ENCODE measurements around the gene BFSP1. TPM values are rescaled to one million over a fixed set of nuclear protein-coding genes. Genes with fewer than 3 reads are reported as not detected.

Gene BFSP1
- total and polyA plus RNA-seq, 2 experiments from 2014 or later, result 2.7 to 4.9 TPM

DNA sequence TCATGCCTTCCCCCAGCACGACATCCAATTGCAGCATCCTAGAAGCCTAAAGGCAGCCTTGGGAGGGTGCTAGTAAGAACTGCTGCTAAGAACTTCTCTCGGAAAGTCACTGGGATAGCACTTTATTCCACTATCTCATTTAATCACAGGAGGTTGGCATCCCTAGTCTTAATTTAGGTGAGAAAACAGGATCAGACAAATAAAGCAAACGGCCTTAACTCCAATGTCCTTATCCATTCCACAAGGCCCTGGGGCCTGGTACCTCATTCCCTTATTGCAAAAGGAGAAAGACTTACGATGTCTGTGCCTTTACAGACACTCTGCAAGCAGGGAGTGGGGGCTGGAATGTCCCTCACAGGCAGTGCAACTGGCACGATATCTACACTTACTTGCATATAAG lies 60.7 kb downstream of the BFSP1 start:
- no peak overlapping the region for H3K27ac ChIP-seq (ENCODE audit: low read depth)
- H3K79me2 ChIP-seq (replicated peaks; ENCODE audit: insufficient read depth), result no peaks in the 10 kb centered on the region
- ATAC-seq, result no peak
- H3K9me3 Mint-ChIP-seq, result no peaks in the 10 kb centered on the region
- DNase-seq (ENCODE audit: low spot score), result no peak
- H3K4me1 ChIP-seq (ENCODE audit: insufficient read depth), result no peaks in the 10 kb centered on the region
- no peak overlapping the region for H3K4me3 ChIP-seq
- H3K36me3 ChIP-seq (ENCODE audit: insufficient read depth), result no peaks in the 10 kb centered on the region
- H3F3A ChIP-seq (replicated peaks; ENCODE audit: low read depth), result no peaks in the 10 kb centered on the region
- no peak overlapping the region for H3K27ac Mint-ChIP-seq
- no peaks in the 10 kb centered on the region for H3K27me3 ChIP-seq (ENCODE audit: insufficient read depth)
- TF ChIP-seq NANOG (IDR thresholded peaks at IDR 0.05; ENCODE audit: borderline replicate concordance) (no peak), STAT1 (IDR thresholded peaks at IDR 0.05; ENCODE audit: unreplicated experiment) (no peak), EZH2phosphoT487 (IDR thresholded peaks at IDR 0.05; ENCODE audit: unreplicated experiment) (no peak), REST (IDR thresholded peaks at IDR 0.05; ENCODE audit: unreplicated experiment) (no peak), CREB1 (CRISPR knock-in tag; IDR thresholded peaks at IDR 0.05; ENCODE audit: low read depth) (no peak)
- TF ChIP-seq, protein P1, sequence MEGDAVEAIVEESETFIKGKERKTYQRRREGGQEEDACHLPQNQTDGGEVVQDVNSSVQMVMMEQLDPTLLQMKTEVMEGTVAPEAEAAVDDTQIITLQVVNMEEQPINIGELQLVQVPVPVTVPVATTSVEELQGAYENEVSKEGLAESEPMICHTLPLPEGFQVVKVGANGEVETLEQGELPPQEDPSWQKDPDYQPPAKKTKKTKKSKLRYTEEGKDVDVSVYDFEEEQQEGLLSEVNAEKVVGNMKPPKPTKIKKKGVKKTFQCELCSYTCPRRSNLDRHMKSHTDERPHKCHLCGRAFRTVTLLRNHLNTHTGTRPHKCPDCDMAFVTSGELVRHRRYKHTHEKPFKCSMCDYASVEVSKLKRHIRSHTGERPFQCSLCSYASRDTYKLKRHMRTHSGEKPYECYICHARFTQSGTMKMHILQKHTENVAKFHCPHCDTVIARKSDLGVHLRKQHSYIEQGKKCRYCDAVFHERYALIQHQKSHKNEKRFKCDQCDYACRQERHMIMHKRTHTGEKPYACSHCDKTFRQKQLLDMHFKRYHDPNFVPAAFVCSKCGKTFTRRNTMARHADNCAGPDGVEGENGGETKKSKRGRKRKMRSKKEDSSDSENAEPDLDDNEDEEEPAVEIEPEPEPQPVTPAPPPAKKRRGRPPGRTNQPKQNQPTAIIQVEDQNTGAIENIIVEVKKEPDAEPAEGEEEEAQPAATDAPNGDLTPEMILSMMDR (conservative IDR thresholded peaks at IDR 0.05; ENCODE audit: low read depth in 2 of 2), result no peak
- TF ChIP-seq, protein P2, sequence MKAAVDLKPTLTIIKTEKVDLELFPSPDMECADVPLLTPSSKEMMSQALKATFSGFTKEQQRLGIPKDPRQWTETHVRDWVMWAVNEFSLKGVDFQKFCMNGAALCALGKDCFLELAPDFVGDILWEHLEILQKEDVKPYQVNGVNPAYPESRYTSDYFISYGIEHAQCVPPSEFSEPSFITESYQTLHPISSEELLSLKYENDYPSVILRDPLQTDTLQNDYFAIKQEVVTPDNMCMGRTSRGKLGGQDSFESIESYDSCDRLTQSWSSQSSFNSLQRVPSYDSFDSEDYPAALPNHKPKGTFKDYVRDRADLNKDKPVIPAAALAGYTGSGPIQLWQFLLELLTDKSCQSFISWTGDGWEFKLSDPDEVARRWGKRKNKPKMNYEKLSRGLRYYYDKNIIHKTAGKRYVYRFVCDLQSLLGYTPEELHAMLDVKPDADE (IDR thresholded peaks at IDR 0.05), result no peak
- no peak overlapping the region for H3K4me2 ChIP-seq
- H4K20me1 ChIP-seq (replicated peaks; ENCODE audit: insufficient read depth), result no peaks in the 10 kb centered on the region
- no peak overlapping the region for H3K4me3 Mint-ChIP-seq
- no peak overlapping the region for H2AFZ ChIP-seq
- H3K36me3 Mint-ChIP-seq (ENCODE audit: low read depth), result no peaks in the 10 kb centered on the region
- peaks cover 4% of the 10 kb centered on the region; the same call in 1 of the 2 replicates for H3K9me2 ChIP-seq (ENCODE audit: insufficient read depth)
- peaks cover 4% of the 10 kb centered on the region for H3K27me3 Mint-ChIP-seq (ENCODE audit: insufficient read depth, low read depth, poor library complexity)
- H3K4me1 Mint-ChIP-seq, result peaks cover 3% of the 10 kb centered on the region; the same call in 2 of the 3 replicates

GRCh38 chr20:17469246-17470030 lies 61.7 kb downstream of the BFSP1 start:
- no peaks in the 10 kb centered on the region for H3K79me2 ChIP-seq (replicated peaks; ENCODE audit: insufficient read depth)
- H3K9me2 ChIP-seq (ENCODE audit: insufficient read depth), result peaks cover 4% of the 10 kb centered on the region; the same call in 1 of the 2 replicates
- ATAC-seq, result no peak
- H3K4me3 ChIP-seq, result no peak overlapping the region
- no peaks in the 10 kb centered on the region for H3K27me3 ChIP-seq (ENCODE audit: insufficient read depth)
- H2AFZ ChIP-seq, result no peak overlapping the region
- DNase-seq (ENCODE audit: low spot score), result no peak
- no peaks in the 10 kb centered on the region for H3K36me3 ChIP-seq (ENCODE audit: insufficient read depth)
- no peaks in the 10 kb centered on the region for H4K20me1 ChIP-seq (replicated peaks; ENCODE audit: insufficient read depth)
- no peak overlapping the region for H3K27ac ChIP-seq (ENCODE audit: low read depth)
- no peak overlapping the region for H3K4me2 ChIP-seq
- no peaks in the 10 kb centered on the region for H3K4me1 ChIP-seq (ENCODE audit: insufficient read depth)
- Mint-ChIP-seq H3K36me3 (ENCODE audit: low read depth) (no peaks in the 10 kb centered on the region), H3K4me1 (peaks cover 3% of the 10 kb centered on the region; the same call in 2 of the 3 replicates), H3K27ac (no peak overlapping the region), H3K9me3 (no peaks in the 10 kb centered on the region), H3K4me3 (no peak overlapping the region), H3K27me3 (ENCODE audit: insufficient read depth, low read depth, poor library complexity) (peaks cover 4% of the 10 kb centered on the region)
- H3F3A ChIP-seq (replicated peaks; ENCODE audit: low read depth), result no peaks in the 10 kb centered on the region
- TF ChIP-seq REST (IDR thresholded peaks at IDR 0.05; ENCODE audit: unreplicated experiment) (no peak), NANOG (IDR thresholded peaks at IDR 0.05; ENCODE audit: borderline replicate concordance) (no peak), ZNF331 (CRISPR knock-in tag; IDR thresholded peaks at IDR 0.05; ENCODE audit: low read depth) (no peak), CREB1 (CRISPR knock-in tag; IDR thresholded peaks at IDR 0.05; ENCODE audit: low read depth) (no peak)
- TF ChIP-seq, protein P2 (IDR thresholded peaks at IDR 0.05), result no peak
